Chondrocyte (in vitro differentiated cells): ENCODE measurements around the gene GP2. TPM values are rescaled to one million over a fixed set of nuclear protein-coding genes. Genes with fewer than 3 reads are reported as not detected.

Experiments
- DNase-seq: peaks from one replicate; pipeline ENCODE4 v3.0.0; 2021; ENCODE audit warnings: mixed read lengths, low spot score
- H3K27ac Mint-ChIP-seq: one replicate; pipeline ENCODE4 v1.8.0; 2021; ENCODE audit warnings: mild to moderate bottlenecking, moderate library complexity, mixed read lengths; ENCODE audit not compliant: unreplicated experiment
- H3K27me3 Mint-ChIP-seq: 2 replicates; pipeline ENCODE4 v1.8.0; 2021; ENCODE audit warnings: low read depth, mixed read lengths
- H3K36me3 Mint-ChIP-seq: 2 replicates; pipeline ENCODE4 v1.8.0; 2021; ENCODE audit warnings: low read depth, mixed read lengths
- H3K4me1 Mint-ChIP-seq: 2 replicates; pipeline ENCODE4 v1.8.0; 2021; ENCODE audit warnings: low read depth, mild to moderate bottlenecking, mixed read lengths
- H3K4me3 Mint-ChIP-seq: one replicate; pipeline ENCODE4 v1.8.0; 2021; ENCODE audit warnings: mild to moderate bottlenecking, moderate library complexity, mixed read lengths; ENCODE audit not compliant: unreplicated experiment
- H3K9me3 Mint-ChIP-seq: 2 replicates; pipeline ENCODE4 v1.8.0; 2021; ENCODE audit warnings: low read depth, mixed read lengths
- total RNA-seq: library from RNA; stranded (reverse); gene quantifications from 3 replicates; pipeline ENCODE4 v1.2.1, GENCODE V29; 2021
- TF ChIP-seq, protein P1 (sequence below): fragments of 200-600 bp; sonication (generic); IDR thresholded peaks from 2 replicates; pipeline ENCODE4 v1.5.0; 2021; ENCODE audit warnings: antibody characterized with exemption, mild to moderate bottlenecking, moderate library complexity

The GP2 gene
- total RNA-seq, 1 donor from 2014 or later, result not detected

DNA sequence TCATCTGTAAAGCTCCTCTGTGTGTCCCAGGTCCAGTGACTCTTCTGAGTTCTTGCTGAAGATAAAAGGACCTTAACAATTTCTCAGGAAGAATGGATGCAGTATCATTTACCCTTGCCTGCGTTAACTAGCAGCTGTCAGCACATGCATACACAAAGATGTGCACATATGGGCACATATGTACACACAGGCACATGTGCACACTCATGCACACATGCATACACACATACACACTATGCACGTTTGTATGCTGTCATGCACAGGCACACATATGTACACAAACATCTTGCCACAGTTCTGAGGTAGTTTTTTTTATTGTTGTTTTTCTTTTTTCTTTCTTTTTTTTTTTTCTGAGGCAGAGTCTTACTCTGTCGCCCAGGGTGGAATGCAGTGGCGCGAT, 24.9 kb downstream of the GP2 start:
- H3K36me3 Mint-ChIP-seq, result no peaks in the 10 kb centered on the region
- DNase-seq, result no peak
- H3K27ac Mint-ChIP-seq, result no peak overlapping the region
- peaks cover 22% of the 10 kb centered on the region for H3K27me3 Mint-ChIP-seq
- H3K4me3 Mint-ChIP-seq, result no peak overlapping the region
- TF ChIP-seq, protein P1, sequence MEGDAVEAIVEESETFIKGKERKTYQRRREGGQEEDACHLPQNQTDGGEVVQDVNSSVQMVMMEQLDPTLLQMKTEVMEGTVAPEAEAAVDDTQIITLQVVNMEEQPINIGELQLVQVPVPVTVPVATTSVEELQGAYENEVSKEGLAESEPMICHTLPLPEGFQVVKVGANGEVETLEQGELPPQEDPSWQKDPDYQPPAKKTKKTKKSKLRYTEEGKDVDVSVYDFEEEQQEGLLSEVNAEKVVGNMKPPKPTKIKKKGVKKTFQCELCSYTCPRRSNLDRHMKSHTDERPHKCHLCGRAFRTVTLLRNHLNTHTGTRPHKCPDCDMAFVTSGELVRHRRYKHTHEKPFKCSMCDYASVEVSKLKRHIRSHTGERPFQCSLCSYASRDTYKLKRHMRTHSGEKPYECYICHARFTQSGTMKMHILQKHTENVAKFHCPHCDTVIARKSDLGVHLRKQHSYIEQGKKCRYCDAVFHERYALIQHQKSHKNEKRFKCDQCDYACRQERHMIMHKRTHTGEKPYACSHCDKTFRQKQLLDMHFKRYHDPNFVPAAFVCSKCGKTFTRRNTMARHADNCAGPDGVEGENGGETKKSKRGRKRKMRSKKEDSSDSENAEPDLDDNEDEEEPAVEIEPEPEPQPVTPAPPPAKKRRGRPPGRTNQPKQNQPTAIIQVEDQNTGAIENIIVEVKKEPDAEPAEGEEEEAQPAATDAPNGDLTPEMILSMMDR, result no peak
- no peaks in the 10 kb centered on the region for H3K4me1 Mint-ChIP-seq
- H3K9me3 Mint-ChIP-seq, result no peaks in the 10 kb centered on the region

- H3K4me1 Mint-ChIP-seq, result no peaks in the 10 kb centered on the region
- no peaks in the 10 kb centered on the region for H3K36me3 Mint-ChIP-seq
- no peak overlapping the region for H3K27ac Mint-ChIP-seq
- TF ChIP-seq, protein P1, result no peak
- no peak overlapping the region for H3K4me3 Mint-ChIP-seq
- no peak for DNase-seq
- H3K9me3 Mint-ChIP-seq, result no peaks in the 10 kb centered on the region
- H3K27me3 Mint-ChIP-seq, result peaks cover 25% of the 10 kb centered on the region
These were observed 25.5 kb downstream of the GP2 start for GRCh38 chr16:20301840-20302239.

GRCh38 chr16:20300312-20301097, 26.8 kb downstream of the GP2 start:
- Mint-ChIP-seq H3K9me3 (no peaks in the 10 kb centered on the region), H3K27me3 (peaks cover 20% of the 10 kb centered on the region), H3K4me3 (no peak overlapping the region), H3K27ac (no peak overlapping the region), H3K36me3 (no peaks in the 10 kb centered on the region), H3K4me1 (no peaks in the 10 kb centered on the region)
- TF ChIP-seq, protein P1, result peak; percentile 76
- no peak for DNase-seq

DNA sequence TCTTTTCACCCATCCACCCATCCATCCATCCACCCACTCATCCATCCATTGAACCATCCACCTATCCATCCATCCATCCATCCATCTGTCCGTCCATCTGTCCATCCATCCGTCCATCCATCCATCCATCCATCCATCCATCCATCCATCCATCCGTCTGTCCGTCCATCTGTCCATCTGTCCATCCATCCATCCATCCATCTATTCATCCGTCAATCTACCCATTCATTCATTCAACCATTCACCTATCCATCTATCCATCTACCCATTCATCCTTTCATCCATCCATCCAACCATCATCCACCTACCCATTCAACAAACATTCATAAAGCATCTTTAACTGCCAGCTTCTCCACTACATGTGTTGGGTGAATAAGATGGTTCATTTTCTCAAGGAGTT, 28.9 kb downstream of the GP2 start:
- Mint-ChIP-seq H3K4me3 (no peak overlapping the region), H3K4me1 (no peaks in the 10 kb centered on the region), H3K27me3 (peaks cover 23% of the 10 kb centered on the region), H3K9me3 (no peaks in the 10 kb centered on the region), H3K36me3 (no peaks in the 10 kb centered on the region), H3K27ac (no peak overlapping the region)
- DNase-seq, result no peak
- TF ChIP-seq, protein P1, result no peak

DNA sequence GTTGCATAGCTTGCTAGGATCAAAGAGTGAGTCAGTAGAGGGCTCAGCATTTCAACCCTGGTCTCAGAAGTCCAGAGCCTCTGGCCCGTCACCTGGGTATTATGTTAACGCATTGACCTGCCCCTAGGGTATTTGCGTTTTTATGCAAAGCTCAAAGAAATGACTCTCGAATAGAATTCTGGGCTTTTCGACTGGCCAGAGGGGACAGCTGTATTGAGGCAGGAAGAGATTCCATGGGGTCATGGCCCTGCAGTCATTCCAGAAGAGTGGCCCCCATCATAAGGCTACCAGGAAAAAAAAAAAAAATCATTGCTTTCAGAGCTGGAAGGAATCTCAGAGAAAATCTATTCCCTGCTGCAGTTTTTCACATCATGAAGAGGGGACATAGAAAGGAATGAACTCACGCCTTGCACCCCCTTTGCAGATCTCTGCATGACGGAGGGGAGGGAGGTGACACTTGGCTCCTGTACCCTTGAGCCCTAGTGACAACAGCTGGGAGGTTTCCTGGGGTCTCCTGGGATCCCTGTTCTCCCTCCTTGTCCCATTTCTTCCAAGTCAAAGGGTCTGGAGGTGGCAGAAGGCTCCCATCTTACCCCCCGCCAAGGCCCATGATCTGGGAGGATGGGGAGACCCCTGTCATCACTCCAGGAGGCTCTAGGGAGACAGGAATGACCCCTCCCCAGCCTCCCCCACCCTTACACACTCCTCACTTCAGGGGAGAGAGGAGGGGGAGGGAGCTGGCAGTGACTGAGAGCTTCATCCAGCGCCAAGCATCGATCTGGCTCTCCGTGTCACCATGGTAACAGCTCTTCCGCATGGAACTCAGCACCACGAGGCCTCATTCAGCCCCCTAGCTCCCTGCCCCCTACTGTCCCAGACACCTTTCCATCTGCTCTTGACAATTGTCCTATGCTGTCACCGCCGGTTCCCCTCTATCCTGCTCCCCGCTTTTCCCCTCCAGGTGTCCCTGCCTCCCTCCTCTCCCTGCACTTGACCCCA, 35.8 kb downstream of the GP2 start:
- H3K4me3 Mint-ChIP-seq, result no peak overlapping the region
- TF ChIP-seq, protein P1, result no peak
- H3K27me3 Mint-ChIP-seq, result peaks cover 24% of the 10 kb centered on the region
- H3K4me1 Mint-ChIP-seq, result no peaks in the 10 kb centered on the region
- no peak overlapping the region for H3K27ac Mint-ChIP-seq
- no peaks in the 10 kb centered on the region for H3K9me3 Mint-ChIP-seq
- H3K36me3 Mint-ChIP-seq, result no peaks in the 10 kb centered on the region
- no peak for DNase-seq
